Adipose tissue (tissue), 3 donors: Measurements from ENCODE around the gene ABLIM1. TPM values are rescaled to one million over a fixed set of nuclear protein-coding genes. Genes with fewer than 3 reads are reported as not detected.

ENCODE experiments used
- H3K27ac ChIP-seq: one replicate; pipeline ENCODE4 v1.5.1; 2013; ENCODE audit warnings: low read depth, low read length
- WGBS, 3 donors: extraction: QIAGEN DNeasy Blood & Tissue Kit; methylation state at CpG; one replicate each; pipeline ENCODE4 v1.1.7; 2013; 5-methylcytosine and 5-hydroxymethylcytosine counted together
- polyA plus RNA-seq, 3 donors: library from polyadenylated mRNA; stranded (reverse); fragments of 200-250 nt; gene quantifications; one replicate each; pipeline ENCODE4 v1.2.3, GENCODE V29; 2013
- donor health status: healthy with polysubstance abuse.
- donor health status: Bipolar disorder and iron deficiency.
- donor health status: healthy.

ABLIM1 gene
- polyA plus RNA-seq, 3 donors = 13.0 to 50.6 (median 32.9) TPM

- WGBS, 3 donors = 78 to 87% (median 84%) methylated on average over 9 of the region's 9 CpGs
- no peak overlapping the region for H3K27ac ChIP-seq
These were observed 228.3 kb downstream of the ABLIM1 start for GRCh38 chr10:114429581-114430335.

DNA sequence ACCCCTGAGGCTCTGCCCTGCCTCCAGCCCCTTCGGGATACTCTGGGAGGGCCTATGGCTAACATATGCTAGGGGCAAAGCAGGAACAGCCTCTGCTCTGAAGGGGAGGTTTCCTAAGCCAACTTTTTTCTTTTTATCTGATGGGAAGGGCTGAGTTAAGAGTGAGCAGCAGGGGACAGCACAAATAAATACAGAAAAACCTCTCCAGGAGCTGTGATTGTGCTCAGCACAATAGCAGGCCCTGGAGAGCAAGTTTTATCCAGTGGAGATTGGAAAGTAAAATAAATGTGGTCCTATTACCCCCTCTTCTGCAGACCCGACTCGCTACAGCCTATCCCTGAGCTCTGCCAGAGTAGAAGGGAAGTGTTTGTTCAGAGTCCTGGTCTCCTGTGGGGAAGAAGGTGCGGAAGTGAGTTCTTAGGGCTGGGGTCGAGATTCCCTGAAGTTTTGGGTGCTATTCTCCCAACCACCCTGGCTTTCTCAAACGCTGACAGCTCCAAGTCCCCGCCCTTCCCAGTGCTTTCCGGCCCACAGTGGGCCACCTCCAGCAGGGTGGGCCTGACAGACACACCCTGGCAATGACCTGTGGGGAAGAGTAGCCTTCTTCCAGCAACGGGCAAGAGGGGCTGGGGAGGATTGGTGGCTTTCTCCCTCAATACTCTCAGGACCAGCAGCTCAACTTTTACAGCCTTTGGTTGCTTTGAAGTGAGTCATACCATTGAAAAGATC lies 230.8 kb downstream of the ABLIM1 start:
- WGBS, 3 donors = 65 to 74% (median 69%) methylated on average over 9 of the region's 9 CpGs
- H3K27ac ChIP-seq = no peak overlapping the region

- no peak overlapping the region for H3K27ac ChIP-seq
- WGBS, 3 donors = 55 to 60% (median 58%) methylated on average over 5 of the region's 5 CpGs
These were observed 231.6 kb downstream of the ABLIM1 start for GRCh38 chr10:114426476-114426875.

DNA sequence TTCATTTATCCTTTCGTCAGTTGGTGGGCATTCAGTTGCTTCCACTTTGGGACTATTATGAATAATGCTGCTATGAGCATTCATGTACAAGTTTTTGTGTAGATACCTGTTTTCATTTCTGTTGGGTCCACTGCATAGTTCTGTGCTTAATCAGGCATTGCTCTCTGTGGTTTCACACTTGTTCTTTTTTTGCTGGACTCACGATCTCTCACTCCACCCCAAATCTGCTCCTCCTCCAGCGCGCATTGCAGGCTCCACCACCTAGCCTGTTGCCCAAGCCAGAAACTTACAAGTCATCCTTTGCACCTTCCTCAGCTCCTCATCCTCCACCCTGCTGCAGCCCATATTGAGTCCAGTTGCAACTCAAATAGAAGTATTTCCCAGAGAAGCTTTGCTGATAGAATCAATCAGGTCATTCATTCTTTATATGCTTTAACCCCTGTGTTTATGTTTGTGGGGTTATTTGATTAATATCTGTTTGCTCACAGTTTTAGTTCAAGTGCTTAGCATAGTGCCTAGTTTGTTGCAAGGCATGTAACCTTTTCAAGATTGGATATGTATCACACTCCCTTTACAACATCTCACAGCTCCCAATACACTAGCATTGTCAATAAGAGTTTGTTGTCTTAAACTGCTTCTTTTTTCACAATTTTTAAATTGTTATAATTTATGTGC lies 237.1 kb downstream of the ABLIM1 start:
- no peak overlapping the region for H3K27ac ChIP-seq
- 87 to 88% (median 88%) methylated on average over 4 of the region's 4 CpGs for WGBS, 3 donors

GRCh38 chr10:114418109-114418508 lies 240.0 kb downstream of the ABLIM1 start:
- WGBS, 3 donors = 91 to 96% (median 96%) methylated on average over 1 of the region's 1 CpG
- no peak overlapping the region for H3K27ac ChIP-seq

DNA sequence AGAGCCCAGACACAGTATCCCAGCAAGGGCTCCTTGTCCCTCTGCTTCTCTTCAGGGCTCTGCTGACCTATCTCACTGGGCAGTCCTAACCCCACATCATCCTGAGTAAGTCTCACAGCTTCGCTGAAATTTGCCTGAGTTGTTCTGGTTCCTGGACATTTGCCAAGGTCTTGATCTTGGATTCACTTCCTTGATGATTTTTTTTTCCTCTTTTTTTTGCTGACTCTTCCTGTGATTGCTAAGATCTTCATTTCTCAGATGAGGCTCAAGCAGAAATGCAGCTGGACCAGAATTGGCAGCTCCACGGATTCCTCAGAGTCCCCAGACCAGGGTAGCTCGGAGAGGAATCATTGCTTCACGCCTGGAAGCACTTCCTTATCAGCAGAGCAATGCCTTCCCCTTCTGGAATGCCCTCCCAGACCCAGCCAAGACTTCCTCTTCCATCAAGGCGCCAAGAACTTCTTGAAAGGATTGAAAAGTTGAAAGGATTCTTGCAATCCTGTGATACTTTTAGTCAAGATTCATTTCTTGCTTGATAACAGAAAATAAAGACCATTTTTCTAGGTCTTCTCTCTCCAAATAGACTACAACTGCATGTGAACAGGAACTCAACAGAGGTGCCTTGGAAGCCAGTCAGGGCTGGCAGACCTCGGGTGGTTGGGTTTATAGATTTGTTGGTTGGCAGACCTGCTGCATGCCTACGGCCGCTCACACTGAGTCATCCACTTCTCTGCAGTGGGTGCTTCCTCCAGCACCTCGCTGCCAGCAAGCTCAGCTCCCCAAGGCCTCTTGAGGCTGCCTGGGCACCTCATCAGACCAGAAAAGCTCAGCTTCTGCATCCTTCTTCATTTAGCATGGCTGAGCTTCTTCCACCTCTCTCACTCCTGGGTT lies 244.9 kb downstream of the ABLIM1 start:
- WGBS, 3 donors = 16 to 28% (median 20%) methylated on average over 9 of the region's 9 CpGs
- H3K27ac ChIP-seq = no peak overlapping the region

DNA sequence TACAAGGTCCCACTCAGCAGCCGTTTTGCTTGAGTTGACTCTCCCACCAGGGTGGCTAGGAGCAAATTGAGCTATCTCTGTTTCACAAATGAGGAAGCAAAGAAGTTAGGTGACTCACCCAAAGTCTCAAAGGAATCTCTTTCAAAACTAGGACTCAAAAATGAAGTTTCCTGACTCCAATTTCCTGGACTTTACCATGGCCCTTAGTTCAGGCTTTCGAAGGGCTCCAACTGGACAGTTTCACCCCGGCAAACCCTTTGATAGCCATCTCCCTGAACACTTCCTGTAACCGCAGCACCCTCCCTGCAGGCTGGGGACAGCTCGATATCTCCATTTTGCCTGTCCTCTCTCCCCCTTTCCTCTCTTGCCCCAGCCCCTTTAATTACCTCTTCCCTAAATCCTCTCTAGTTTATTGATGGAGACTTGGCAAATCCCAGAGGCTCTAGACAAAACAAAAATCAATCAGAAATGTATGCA lies 249.1 kb downstream of the ABLIM1 start:
- WGBS, 3 donors = 52 to 75% (median 61%) methylated on average over 5 of the region's 5 CpGs
- no peak overlapping the region for H3K27ac ChIP-seq

- 84 to 85% (median 84%) methylated on average over 12 of the region's 12 CpGs for WGBS, 3 donors
These were observed 249.7 kb downstream of the ABLIM1 start for GRCh38 chr10:114408112-114408967.

DNA sequence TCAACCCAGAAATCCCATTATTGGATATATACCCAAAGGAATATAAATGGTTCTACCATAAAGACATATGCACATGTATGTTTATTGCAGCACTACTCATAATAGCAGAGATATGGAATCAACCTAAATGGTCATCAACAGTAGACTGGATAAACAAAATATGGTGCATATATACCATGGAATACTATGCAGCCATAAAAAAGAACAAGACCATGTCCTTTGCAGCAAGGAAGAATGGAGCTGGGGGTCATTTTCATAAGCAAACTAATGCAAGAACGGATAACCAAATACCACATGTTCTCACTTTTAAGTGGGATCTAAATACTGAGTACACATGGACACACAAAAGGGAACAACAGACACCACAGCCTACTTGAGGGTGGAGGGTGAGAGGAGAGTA lies 251.6 kb downstream of the ABLIM1 start:
- WGBS, 3 donors = 90 to 100% (median 91%) methylated on average over 1 of the region's 1 CpG

More at GRCh38 chr10:114408112-114408967, 249.7 kb downstream of the ABLIM1 start:
- no peak overlapping the region for H3K27ac ChIP-seq

DNA sequence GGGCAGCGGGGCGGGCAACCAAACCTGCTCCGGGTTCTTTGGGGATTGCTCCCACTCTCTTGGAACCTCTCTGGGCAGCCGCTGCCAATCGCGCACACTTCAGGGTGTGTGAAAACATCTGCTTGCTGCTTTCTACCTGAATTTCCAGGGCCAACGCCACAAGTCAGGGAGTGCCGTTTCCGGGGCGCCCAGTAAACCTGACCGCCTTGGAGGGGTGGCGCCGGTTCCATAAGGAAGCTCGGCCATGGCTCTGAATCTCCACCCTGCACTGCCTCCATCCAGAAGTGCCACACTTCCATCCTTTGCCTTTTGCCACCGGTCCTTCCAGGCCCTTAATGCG lies 253.1 kb downstream of the ABLIM1 start:
- no peak overlapping the region for H3K27ac ChIP-seq
- 23 to 44% (median 41%) methylated on average over 16 of the region's 16 CpGs for WGBS, 3 donors

More for the DNA sequence above, 251.6 kb downstream of the ABLIM1 start:
- no peak overlapping the region for H3K27ac ChIP-seq

DNA sequence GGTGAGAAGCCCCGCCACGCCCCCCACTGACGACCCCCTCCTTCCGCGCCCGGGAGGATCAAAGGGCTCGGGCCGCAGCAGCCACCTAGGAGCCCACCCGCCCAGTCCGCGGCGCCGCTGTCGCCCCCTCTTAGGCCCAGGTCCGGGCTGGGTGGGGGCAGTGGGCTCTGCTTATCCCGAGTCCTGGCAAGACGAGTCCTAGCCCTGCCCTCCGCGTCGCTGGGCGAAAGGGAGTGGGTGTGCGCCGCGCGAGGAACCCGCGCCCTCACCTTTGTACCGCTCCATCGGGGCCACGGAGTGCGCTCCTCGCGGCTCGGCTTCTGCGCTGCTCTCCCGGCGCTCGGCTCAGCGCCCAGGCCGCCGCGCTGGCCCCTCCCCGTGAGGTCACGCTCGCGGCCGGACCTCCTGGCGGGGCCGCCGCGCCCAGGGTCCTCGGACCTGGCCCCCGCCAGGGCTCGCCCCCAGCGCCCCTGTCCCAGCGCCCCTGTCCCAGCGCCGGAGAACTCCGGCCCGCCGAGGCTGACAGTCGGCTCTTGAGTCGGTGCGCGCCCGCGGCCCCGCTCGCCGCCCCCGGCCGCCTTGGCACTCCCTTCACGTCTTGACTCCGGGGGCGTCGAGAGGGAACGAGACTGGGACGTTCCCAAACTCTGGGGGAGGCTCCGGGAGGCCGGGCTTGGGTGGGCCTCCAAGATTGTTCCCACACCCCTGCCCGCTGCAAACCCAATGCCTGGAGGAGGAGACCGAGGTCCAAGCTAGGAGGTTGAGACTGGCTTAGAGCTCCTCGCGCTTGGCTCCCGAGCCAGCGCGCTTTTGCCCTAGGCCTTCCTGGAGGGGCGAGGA lies 253.7 kb downstream of the ABLIM1 start, which contains the start of gene AFAP1L2:
TSS of gene AFAP1L2 (minus strand) at position 332 of the 840 bp plus-strand sequence. CDS start at position 285, 47 bp downstream.
- WGBS, 3 donors = 1 to 2% (median 1%) methylated on average over 65 to 88 of the region's 88 CpGs
- no peak within 1 kb of the TSS for H3K27ac ChIP-seq

GRCh38 chr10:114403541-114404161 lies 254.4 kb downstream of the ABLIM1 start:
- H3K27ac ChIP-seq = no peak overlapping the region
- WGBS, 3 donors = 1% methylated on average over 39 to 44 of the region's 44 CpGs

- 11 to 43% (median 19%) methylated on average over 17 of the region's 17 CpGs for WGBS, 3 donors
- H3K27ac ChIP-seq = no peak overlapping the region
These were observed 255.1 kb downstream of the ABLIM1 start for GRCh38 chr10:114402871-114403540.

- H3K27ac ChIP-seq = no peak overlapping the region
- WGBS, 3 donors = 53 to 83% (median 66%) methylated on average over 2 of the region's 2 CpGs
These were observed 255.8 kb downstream of the ABLIM1 start for GRCh38 chr10:114402233-114402632.

- 57 to 79% (median 60%) methylated on average over 7 of the region's 7 CpGs for WGBS, 3 donors
- no peak overlapping the region for H3K27ac ChIP-seq
These were observed 256.8 kb downstream of the ABLIM1 start for GRCh38 chr10:114401195-114401791.
